ENCODE measurements around the gene ADGRL3.

GRCh38 chr4:61193863-61194262, 6.3 kb upstream of the ADGRL3 start:
- TF ChIP-seq CTCF (IDR thresholded peaks at IDR 0.05) (no peak), POLR2A (IDR thresholded peaks at IDR 0.05) (no peak)
